C4-2B (cell line): Measurements from ENCODE around the gene SNAPC5.

Experiments used
- CTCF ChIP-seq: fragments of 450-650 bp; conservative IDR thresholded peaks from 2 replicates; pipeline ENCODE4 v1.5.1; 2017; ENCODE audit warnings: mild to moderate bottlenecking
- ZFX ChIP-seq: fragments of 450-650 bp; IDR thresholded peaks from 2 replicates; pipeline ENCODE4 v1.6.1; 2017

- no peak for TF ChIP-seq CTCF
- TF ChIP-seq ZFX = no peak
Measured at GRCh38 chr15:66461917-66462316, 35.6 kb downstream of the SNAPC5 start.
